ENCODE results near the gene HSP90B1. TPM values are rescaled to one million over a fixed set of nuclear protein-coding genes. Genes with fewer than 3 reads are reported as not detected.

The HSP90B1 gene
- polyA plus RNA-seq, 12 donors = 267 to 600 (median 422) TPM; not detected in 1

DNA sequence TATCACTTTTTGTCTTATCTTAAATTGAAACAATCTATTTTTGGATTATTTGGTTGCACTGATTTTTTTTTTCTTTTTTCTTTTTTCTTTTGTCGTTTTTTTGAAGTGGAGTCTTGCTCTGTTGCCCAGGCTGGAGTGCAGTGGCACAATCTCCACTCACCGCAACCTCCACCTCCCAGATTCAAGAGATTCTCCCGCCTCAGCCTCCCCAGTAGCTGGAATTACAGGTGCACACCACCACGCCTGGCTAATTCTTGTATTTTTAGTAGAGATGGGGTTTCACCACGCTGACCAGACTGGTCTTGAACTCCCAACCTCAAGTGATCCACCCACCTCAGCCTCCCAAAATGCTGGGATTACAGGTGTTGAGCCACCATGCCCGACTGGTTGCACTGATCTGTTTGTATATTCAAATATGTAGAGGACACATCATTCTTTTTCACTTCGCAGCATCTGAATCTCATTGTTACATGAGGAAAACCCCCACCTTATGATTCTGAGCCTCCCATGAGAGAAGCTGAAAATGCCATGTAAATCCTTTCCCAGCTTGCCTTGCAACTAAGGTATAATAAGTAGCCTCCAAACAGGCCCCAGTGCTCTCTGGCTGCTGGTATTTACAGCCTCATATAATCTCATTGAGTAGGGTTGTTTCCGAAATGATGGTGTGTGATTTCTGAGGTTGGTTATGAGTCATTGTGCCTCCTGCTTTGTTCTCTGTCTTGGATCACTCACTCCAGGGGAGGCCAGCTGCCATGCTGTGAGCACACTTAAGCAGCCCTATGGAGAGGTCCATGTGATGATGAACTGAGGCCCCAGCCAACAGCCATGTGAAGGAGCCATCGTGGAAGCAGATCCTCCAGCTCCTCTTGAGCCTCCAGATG lies 5.2 kb upstream of the HSP90B1 start:
- no peak for DNase-seq

DNA sequence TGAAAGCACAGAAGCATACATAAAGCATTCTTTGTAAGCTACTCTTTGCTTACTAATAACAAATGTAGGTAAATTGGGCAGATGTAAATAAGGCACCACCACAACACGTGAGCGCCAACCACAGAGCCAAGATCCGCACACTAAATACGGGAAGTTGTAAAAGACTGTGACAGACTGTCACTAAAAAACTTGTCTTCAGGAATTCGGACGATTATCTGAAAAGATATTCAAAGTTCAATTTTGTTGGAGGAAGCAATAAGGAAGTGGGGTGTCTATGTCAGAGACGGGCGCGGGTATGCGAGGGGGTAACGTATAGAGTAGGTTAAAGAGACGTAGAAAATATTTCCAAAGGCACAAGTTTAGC lies 1.5 kb upstream of the HSP90B1 start:
- DNase-seq = no peak

DNA sequence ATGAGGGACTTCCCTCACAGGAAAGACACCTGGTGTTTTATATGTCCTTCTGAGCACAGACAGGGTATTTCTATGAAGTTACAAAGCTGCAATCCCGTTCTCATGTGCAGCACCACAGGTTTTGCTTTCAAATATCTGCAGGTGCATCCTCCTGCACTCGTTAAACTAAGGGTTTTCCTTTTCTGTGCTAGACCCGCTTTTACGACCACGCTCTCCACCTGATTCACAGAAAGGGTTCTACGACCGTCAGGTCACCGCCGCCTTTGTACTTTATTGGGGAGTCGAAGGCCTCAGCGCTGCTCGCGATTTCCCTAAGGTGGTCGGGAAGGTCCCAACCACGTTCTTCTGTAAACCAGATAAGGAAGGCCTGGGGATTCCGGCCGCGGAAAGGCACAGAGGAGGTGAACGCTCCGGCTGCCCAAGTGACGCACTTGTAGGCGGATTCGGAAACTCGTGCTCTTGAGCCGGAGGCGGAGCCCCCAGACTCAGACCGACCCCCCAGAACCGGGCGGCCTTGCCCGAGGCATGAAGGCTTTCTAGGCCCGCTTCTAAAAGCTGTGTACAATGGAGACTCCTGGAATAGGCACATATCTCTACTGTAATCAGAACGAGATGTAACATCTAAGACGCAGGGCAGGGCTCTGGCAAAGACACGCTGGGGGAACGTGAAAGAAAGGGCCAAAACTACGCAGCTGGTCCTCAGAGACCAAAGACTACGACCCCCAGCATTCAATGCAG lies 995 bp upstream of the HSP90B1 start:
- peak; percentile 94 for DNase-seq

DNA sequence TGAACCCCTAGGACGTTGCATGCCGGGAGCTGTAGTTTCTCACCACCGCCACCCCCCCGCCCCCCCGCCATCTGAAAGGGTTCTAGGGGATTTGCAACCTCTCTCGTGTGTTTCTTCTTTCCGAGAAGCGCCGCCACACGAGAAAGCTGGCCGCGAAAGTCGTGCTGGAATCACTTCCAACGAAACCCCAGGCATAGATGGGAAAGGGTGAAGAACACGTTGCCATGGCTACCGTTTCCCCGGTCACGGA lies 501 bp upstream of the HSP90B1 start:
- DNase-seq = no peak

DNA sequence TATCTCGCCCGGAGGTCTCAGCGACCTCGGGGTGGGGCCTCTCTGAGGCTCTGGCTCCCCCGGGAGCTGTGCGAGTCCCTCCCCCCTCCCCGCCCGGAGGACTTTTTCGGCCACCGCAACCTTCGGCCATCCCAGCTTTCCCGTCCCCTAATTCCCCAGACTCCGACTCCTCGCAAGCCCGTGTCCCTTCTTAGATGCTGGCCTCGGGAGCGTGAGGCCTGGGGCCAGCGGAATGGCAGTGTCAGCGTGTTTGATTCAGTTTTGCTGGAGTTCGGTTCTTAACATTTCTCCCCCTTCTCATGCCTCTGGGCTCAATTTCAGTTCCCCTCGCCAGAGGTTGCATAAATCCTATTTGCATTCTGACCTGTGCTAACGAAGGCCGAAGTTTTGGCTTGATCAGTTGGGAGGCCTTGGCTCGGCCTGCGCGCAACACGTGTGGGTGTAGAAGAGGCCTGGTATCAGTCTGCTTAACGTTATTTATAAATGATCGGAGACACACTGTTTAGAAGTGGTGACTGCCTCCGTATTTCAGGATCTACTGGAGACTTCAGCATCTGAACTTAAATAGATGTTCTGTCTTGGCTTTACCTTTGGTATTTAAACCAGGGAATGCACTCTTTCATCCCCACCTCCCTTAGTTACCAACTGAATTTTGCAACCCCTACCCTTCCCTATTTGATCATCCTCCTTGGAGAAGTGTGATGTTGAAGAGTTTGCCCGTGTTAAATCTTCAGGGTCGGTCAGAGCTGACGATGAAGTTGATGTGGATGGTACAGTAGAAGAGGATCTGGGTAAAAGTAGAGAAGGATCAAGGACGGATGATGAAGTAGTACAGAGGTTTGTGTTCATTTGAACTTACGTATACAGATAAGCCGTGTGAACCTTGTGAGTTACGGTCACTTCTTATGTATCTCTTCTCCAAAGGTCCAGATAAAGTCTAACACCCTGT lies 851 bp downstream of the HSP90B1 start:
- peak; percentile 53 for DNase-seq

DNA sequence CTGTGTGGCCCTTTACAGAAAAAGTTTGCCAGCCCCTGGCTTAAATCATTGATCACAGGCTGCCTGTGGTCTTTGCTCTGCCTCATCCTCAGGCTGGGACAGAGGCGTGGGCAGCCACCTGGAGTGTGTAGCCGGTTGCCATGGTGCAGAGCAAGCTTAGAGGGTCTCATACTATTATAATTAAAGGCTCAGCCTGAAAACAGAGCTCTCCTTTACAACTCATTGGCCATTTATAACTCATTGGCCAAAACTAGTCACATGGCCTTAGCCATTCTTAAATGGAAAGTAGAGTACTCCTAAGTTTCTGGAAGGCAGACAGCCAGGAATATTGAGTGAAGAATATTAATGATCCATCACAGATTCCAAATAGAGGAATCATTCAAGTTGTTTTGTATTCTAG lies 3.0 kb downstream of the HSP90B1 start:
- no peak for DNase-seq

DNA sequence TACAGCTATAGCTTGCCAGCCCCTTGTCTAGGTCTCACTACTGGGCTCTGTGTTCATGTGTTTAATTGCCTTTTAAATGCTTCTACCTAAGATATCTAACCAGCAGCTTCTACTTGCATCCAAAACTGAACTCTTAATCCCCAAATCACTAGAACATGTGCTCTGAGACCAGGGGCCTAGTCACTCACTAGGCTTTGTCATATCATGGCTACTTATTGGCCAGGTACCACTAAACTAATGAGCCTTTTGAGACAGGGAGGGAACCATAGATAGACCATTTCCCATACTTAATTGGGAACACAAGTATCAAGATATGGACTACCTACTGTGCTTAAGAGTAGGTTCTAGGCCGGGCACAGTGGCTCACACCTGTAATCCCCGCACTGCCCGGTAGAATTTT lies 6.5 kb downstream of the HSP90B1 start:
- no peak for DNase-seq

DNA sequence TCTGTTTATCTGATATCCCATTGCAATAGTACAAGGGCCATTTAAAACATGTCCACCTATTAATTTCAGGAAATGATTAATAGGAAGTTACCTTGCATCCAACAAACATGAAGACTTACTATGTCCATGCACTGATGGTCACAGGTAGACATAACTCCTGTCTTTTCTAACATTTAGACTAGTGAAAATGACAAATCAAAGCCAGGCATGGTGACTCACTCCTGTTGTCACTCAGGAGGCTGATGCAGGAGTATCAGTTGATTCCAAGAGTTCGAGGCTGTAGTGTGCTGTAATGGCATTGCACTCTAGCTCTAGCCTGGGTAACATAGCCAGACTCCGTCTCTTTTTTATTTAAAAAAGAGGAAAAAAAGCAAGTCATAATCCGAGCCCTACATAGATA lies 14.8 kb downstream of the HSP90B1 start:
- DNase-seq = no peak

DNA sequence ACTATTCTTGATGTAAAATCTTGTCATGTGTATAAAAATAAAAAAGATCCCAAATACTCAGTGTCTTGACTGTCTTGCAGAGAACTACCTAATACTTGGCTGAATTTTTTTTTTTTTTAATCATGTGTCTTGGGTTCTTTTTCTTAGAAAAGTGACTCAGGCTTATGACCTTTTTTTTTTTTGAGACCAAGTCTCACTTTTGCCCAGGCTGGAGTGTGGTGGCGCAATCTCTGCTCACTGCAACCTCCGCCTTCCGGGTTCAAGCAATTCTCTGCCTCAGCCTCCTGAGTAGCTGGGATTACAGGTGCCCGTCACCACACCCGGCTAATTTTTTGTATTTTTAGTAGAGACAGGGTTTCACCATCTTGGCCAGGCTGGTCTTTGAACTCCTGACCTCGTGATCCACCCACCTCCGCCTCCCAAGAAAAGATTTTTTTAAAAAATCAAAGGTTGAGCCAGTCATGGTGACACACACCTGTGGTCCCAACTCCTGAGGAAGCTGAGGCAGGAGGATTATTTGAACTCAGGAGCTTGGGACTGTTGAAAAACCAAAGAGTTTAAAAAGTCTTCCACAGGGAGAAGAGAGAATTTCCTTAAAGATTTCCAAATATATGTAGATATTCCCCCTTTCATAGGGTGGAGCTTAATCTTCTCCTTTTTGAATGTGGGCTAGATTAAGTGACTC lies 17.8 kb downstream of the HSP90B1 start:
- no peak for DNase-seq

DNA sequence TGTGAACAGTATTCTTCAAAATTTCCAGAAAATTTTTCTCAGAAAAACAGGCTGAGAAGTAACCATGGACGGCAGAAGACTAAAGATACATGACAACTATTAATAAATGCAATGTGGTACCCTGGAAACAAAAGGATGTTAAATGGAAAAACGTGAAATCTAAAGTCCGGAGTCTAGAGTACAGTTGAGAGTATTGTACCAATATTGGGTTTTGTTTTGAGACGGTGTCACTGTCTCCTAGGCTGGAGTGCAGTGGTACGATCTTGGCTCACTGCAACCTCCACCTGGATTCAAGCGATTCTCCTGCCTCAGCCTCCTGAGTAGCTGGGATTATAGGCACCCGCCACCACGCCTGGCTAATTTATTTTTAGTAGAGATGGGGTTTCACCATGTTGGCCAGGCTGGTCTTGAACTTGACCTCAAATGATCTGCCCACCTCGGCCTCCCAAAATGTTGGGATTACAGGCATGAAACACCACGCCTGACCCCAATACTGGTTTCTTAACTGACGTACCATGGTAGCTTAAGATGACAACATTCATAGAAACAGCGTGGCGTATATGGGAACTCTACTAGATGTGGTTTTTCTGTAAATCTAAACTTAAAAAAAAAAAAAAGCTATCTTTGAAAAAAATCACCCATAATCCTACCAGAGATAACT lies 18.7 kb downstream of the HSP90B1 start:
- no peak for DNase-seq

DNA sequence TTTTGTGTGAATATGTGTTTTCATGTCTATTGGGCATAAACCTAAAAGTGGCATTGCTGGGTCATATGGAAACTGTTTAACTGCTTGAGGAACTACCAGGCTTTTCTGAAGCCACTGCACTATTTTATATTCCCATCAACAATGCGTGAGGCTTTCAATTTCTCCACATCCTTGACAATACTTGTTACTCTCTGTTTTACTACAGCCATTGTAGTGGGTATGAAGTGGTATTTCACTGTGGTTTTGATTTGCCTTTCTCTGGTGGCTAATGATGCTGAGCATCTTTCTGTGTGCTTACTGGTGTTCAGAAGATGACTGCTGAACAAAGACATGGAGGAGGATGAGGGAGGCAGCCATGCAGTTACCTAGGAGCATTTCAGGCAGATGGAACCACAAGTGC lies 22.3 kb downstream of the HSP90B1 start:
- DNase-seq = no peak

DNA sequence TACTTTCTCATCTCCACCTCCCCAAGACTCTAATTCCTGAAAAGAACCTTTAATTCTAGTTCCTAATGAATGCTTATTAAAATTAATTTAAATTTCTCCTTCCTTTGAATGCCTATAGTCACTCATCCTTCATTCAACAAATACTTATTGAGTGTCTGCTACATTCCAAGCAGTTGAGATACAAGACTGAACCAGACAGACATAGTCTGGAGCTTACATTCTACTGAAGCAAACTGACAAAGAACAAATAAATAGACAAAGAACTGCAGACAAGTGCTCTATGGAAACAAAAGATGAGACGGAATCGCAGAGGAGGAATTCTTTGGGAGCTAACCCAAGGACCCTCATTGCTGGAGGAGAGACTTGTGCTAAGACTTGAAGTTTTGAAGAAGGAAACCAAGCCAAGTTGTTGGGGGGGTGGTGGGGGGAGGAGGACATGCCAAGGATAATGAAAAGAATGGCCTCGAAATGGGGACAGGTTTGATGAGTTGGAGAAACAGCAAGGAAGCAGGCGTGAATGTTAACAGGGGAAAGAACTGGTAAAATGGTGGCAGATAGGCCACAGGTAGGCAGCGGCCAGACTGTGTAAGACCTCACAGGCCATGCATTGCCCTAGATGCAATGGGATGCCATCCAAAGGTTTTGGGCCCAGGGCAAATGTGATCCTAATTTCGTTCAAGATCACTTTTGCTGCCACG lies 25.8 kb downstream of the HSP90B1 start:
- DNase-seq = peak; percentile 8

DNA sequence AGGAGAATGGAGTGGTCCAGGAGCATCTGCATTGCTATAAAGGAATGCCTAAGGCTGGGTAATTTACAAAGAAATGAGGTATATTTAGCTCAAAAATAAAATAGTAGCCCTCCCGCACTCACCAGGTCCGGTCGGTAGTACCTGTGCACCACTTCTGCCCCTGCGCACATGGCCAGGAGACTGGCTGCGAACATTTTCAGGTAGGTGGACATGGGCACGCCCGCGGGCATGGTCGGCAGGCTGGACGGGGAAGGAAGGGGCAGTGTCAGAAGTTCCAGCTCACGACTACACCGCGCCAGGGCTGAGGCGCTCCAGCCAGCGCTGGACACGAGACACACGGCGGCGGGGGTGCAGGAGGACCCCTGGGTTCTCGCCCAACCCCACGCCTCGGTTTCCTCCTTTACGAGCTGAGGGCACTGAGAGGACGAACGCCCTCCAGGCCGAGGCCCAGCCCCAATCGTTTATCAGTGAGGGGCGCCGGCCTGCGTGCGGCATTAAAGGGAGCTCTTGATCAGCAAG lies 26.4 kb downstream of the HSP90B1 start:
- DNase-seq = no peak

DNA sequence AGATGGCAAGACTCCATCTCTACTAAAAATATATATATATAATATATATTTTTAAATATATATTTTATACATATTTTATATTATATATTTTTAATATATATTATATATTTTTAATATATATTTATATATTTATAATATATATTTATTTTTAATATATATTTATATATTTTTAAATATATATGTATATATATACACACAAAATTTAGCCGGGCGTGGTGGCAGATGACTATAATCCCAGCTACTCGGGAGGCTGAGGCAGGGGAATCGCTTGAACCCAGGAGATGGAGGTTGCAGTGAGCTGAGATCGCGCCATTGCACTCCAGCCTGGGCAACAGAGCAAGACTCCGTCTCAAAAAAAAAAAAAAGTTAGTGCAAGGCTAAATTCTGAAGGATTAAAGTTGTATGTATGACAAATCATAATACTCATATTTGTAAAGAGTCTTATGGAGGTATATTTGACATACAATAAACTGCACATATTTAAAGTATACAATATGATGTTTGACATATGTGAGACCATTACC lies 27.7 kb downstream of the HSP90B1 start:
- no peak for DNase-seq

DNA sequence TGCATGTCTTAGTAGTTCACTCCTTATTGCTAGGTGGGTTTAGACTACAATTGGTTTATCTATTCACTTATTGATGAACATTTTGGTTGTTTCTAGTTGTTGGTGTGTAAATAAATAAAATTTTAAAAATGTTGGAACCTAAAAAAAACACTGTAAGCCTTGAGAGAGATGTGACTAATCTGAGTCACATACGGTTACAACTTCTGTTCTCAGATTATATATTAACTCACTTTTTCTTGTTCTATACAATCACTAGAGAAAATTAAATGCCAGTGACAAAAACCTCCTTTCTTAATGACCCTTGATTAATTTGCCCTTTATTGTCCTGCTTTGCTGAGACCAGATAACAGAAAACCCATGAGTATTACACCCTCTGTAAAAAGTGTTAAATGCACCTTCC lies 28.4 kb downstream of the HSP90B1 start:
- no peak for DNase-seq

DNA sequence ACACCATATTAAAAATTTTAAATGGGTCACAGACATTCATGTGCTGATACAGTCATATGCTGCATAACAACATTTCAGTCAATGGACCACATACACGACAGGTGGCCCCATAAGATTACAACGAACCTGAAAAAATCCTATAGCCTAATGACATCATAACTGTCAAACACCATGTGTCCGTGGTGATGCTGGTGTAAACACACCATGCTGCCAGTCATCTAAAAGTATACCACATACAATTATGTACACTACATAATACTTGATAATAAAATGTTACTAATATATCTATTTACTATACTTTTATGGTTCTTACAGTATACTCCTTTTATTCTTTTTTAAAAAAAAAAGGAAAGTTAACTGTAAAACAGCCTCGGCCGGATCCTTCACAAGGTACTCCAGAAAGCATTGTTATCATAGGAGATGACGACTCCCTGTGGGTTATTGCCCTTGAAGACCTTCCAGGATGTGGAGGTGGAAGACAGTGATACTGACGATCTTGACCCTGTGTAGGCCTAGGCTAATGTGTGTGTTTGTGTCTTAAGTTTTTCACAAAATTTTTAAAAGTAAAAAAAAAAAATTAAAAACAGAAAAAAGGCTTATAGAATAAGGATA lies 30.5 kb downstream of the HSP90B1 start:
- no peak for DNase-seq

DNA sequence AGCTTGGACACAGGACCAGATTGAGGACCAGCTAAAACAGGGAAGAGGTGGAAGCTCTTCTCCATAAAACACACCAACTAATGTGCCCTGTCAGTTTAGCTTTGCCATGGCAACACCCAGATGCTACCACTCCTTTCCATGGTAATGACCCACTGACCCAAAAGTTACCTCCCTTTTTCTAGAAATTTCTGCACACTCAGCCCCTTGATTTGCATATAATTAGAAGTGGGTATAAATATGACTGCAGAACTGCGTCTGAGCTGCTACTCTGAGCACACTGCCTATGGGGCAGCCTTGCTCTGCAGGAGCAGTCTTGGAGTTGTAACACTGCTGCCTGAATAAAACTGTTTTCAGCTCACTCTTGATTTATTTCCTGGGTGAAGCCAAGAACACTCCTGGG lies 32.3 kb downstream of the HSP90B1 start:
- no peak for DNase-seq

DNA sequence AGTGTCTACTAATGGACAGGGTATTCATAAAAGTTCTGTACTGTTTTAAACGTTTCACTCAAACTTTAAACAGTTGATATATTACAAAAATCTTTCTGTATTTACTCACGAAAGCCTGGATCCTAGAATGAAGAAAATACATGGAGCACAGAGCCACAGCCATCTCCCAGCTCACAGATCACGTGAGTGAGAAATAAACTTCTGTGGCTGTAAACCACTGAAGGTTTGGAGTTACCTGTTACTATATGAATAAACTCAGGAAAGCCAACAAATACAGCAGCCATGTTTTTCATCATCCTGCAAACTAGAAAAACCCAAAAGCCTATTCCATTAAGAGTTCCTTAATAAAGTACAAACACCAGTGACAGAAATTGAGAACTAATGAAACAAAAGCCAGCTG lies 34.6 kb downstream of the HSP90B1 start:
- peak; percentile 6 for DNase-seq

DNA sequence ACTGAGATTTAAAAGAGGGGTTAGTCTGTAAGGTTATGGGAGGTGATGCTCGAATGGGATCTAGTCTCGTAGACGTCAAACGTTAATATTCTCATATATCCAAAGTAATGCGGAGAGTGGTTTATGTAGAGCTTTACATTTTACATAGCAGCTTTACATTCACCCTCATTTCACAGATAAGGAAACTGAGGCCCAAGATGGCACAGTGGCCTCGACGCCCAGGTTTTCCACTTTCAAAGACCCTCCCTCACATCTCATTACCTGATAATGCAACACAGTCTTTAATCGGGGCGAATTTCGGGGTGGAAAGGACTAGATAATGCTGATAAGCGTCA lies 35.0 kb downstream of the HSP90B1 start:
- no peak for DNase-seq
